WTC11 (cell line): ENCODE measurements around the gene MIOX. TPM values are rescaled to one million over a fixed set of nuclear protein-coding genes. Genes with fewer than 3 reads are reported as not detected.

Source experiments
- ATAC-seq: fragments of 200-7000 bp; cut with Tn5 transposase; 2 replicates; pipeline ENCODE4 v1.10.0; 2021; ENCODE audit warnings: mild to moderate bottlenecking, moderate library complexity
- CTCF ChIA-PET: fragments of 300-600 bp; sonication (Branson Sonifier 250); formaldehyde crosslinking; loops from one replicate; lab custom pipeline; 2021; ENCODE audit warnings: antibody characterized with exemption; lab: Charles Lee
- POLR2A ChIA-PET: fragments of 350-600 bp; sonication (Branson Sonifier 250); formaldehyde crosslinking; loops from one replicate; lab custom pipeline; 2021; ENCODE audit warnings: antibody characterized with exemption; lab: Charles Lee
- DNase-seq: peaks from one replicate; pipeline ENCODE4 v3.0.0; 2021; ENCODE audit warnings: low spot score
- H3K27ac Mint-ChIP-seq: 2 replicates; pipeline ENCODE4 v1.8.0; 2021; ENCODE audit warnings: mixed read lengths
- H3K27me3 Mint-ChIP-seq: 2 replicates; pipeline ENCODE4 v1.8.0; 2021; ENCODE audit warnings: low read depth, mild to moderate bottlenecking, moderate library complexity, mixed read lengths
- H3K36me3 Mint-ChIP-seq: 2 replicates; pipeline ENCODE4 v1.8.0; 2021; ENCODE audit warnings: mixed read lengths
- H3K4me1 Mint-ChIP-seq: 2 replicates; pipeline ENCODE4 v1.8.0; 2022; ENCODE audit warnings: mixed read lengths
- H3K4me3 Mint-ChIP-seq: 2 replicates; pipeline ENCODE4 v1.8.0; 2021; ENCODE audit warnings: mild to moderate bottlenecking, moderate library complexity, mixed read lengths
- H3K9me3 Mint-ChIP-seq: 2 replicates; pipeline ENCODE4 v1.8.0; 2021; ENCODE audit warnings: mixed read lengths
- AR ChIP-seq: fragments of 250-450 bp; sonication (Bioruptor Pico); IDR thresholded peaks from 2 replicates; pipeline ENCODE4 v1.9.0; 2021; ENCODE audit warnings: mild to moderate bottlenecking
- ATF6 ChIP-seq: sonication (generic); formaldehyde crosslinking; IDR thresholded peaks from 2 replicates; pipeline ENCODE4 v1.8.1; 2023; ENCODE audit warnings: mild to moderate bottlenecking, missing genetic modification reagents
- FOXK1 ChIP-seq: sonication (generic); formaldehyde crosslinking; IDR thresholded peaks from 2 replicates; pipeline ENCODE4 v1.8.0; 2022; ENCODE audit warnings: mild to moderate bottlenecking, moderate library complexity, missing genetic modification reagents
- GRHL2 ChIP-seq: fragments of 250-450 bp; sonication (Bioruptor Pico); IDR thresholded peaks from 2 replicates; pipeline ENCODE4 v1.8.0; 2022; ENCODE audit warnings: mild to moderate bottlenecking, moderate library complexity; ENCODE audit not compliant: insufficient replicate concordance, severe bottlenecking
- GTF2I ChIP-seq: fragments of 250-450 bp; sonication (Bioruptor Pico); conservative IDR thresholded peaks from 2 replicates; pipeline ENCODE4 v1.4.0; 2021; ENCODE audit warnings: mild to moderate bottlenecking
- HMGXB4 ChIP-seq: sonication (generic); formaldehyde crosslinking; IDR thresholded peaks from 2 replicates; pipeline ENCODE4 v1.8.1; 2023; ENCODE audit warnings: mild to moderate bottlenecking, moderate library complexity, missing genetic modification reagents
- JAZF1 ChIP-seq: fragments of 250-450 bp; sonication (Bioruptor Pico); IDR thresholded peaks from 2 replicates; pipeline ENCODE4 v1.9.0; 2021; ENCODE audit warnings: moderate library complexity, mild to moderate bottlenecking, inconsistent platforms
- MLX ChIP-seq: sonication (generic); formaldehyde crosslinking; IDR thresholded peaks from 2 replicates; pipeline ENCODE4 v1.8.1; 2023; ENCODE audit warnings: mild to moderate bottlenecking, missing genetic modification reagents, moderate library complexity
- NR3C1 ChIP-seq: sonication (generic); formaldehyde crosslinking; conservative IDR thresholded peaks from 2 replicates; pipeline ENCODE4 v1.8.1; 2023; ENCODE audit warnings: low read depth, mild to moderate bottlenecking, missing genetic modification reagents
- PREB ChIP-seq: sonication (generic); formaldehyde crosslinking; IDR thresholded peaks from 2 replicates; pipeline ENCODE4 v1.8.1; 2022; ENCODE audit warnings: mild to moderate bottlenecking, missing genetic modification reagents, moderate library complexity, borderline replicate concordance
- SMAD3 ChIP-seq: sonication (generic); formaldehyde crosslinking; IDR thresholded peaks from 2 replicates; pipeline ENCODE4 v1.8.0; 2022; ENCODE audit warnings: missing genetic modification reagents, mild to moderate bottlenecking, borderline replicate concordance
- ZNF138 ChIP-seq: sonication (generic); formaldehyde crosslinking; conservative IDR thresholded peaks from 2 replicates; pipeline ENCODE4 v1.8.1; 2022; ENCODE audit warnings: mild to moderate bottlenecking, moderate library complexity, missing genetic modification reagents
- ZNF263 ChIP-seq: sonication (generic); formaldehyde crosslinking; IDR thresholded peaks from 2 replicates; pipeline ENCODE4 v1.8.1; 2022; ENCODE audit warnings: low read depth, mild to moderate bottlenecking, moderate library complexity, missing genetic modification reagents
- ZNF396 ChIP-seq: fragments of 250-450 bp; sonication (Bioruptor Pico); IDR thresholded peaks from 2 replicates; pipeline ENCODE4 v1.8.0; 2021; ENCODE audit warnings: mild to moderate bottlenecking, moderate library complexity, borderline replicate concordance
- ZNF532 ChIP-seq: fragments of 250-450 bp; sonication (Bioruptor Pico); IDR thresholded peaks from 2 replicates; pipeline ENCODE4 v1.9.0; 2021; ENCODE audit warnings: mild to moderate bottlenecking, borderline replicate concordance
- total RNA-seq: library from RNA; stranded (reverse); gene quantifications from 3 replicates; pipeline ENCODE4 v1.2.3, GENCODE V29; 2021

Gene MIOX
- total RNA-seq, 1 experiment from 2014 or later, result 0.33 TPM

GRCh38 chr22:50471197-50471847, 15.3 kb upstream of the MIOX start (continued):
- TF ChIP-seq HMGXB4 (CRISPR knock-in tag) (no peak), ZNF396 (no peak)
- TF ChIP-seq, all 79 proteins: peak for 0

GRCh38 chr22:50471962-50472361, 14.7 kb upstream of the MIOX start:
- Mint-ChIP-seq H3K9me3 (no peaks in the 10 kb centered on the region), H3K27ac (peak overlapping the region; percentile 41; the same call in 1 of the 2 replicates), H3K27me3 (peaks cover 8% of the 10 kb centered on the region), H3K4me3 (no peak overlapping the region)
- CTCF ChIA-PET, result interaction anchor here (1.2 to 1.5 kb wide), 2 partner anchors 9 to 26 kb away, joined by 3 to 5 read pairs; partner anchors contain the start of gene ADM2
- DNase-seq, result no peak
- TF ChIP-seq NR3C1 (CRISPR knock-in tag), result no peak
- no peak for TF ChIP-seq ATF6 (CRISPR knock-in tag)
- no peak for TF ChIP-seq JAZF1 (CRISPR knock-in tag)
- no peak for TF ChIP-seq ZNF138 (CRISPR knock-in tag)
- TF ChIP-seq AR, result no peak
- TF ChIP-seq, all 79 proteins: peak for 0
- POLR2A ChIA-PET, result no interaction called here
- peaks cover under 1% of the 10 kb centered on the region for H3K36me3 Mint-ChIP-seq
- H3K4me1 Mint-ChIP-seq, result peaks cover 34% of the 10 kb centered on the region
- no peak for ATAC-seq

- ATAC-seq, result peak; percentile 11; the same call in 1 of the 2 replicates
- TF ChIP-seq MLX (CRISPR knock-in tag) (no peak), HMGXB4 (CRISPR knock-in tag) (no peak), SMAD3 (no peak), ZNF263 (CRISPR knock-in tag) (no peak), PREB (CRISPR knock-in tag) (no peak), FOXK1 (CRISPR knock-in tag) (no peak), GTF2I (CRISPR knock-in tag) (no peak), GRHL2 (CRISPR knock-in tag) (no peak), ZNF532 (no peak)
Measured at GRCh38 chr22:50473088-50473487, 13.6 kb upstream of the MIOX start.

More at GRCh38 chr22:50473088-50473487, 13.6 kb upstream of the MIOX start:
- Mint-ChIP-seq H3K9me3 (no peaks in the 10 kb centered on the region), H3K27ac (peak overlapping the region; percentile 77), H3K4me3 (peak overlapping the region; percentile 87), H3K27me3 (peaks cover 12% of the 10 kb centered on the region), H3K4me1 (peaks cover 38% of the 10 kb centered on the region), H3K36me3 (no peaks in the 10 kb centered on the region)
- ChIA-PET CTCF (interaction anchor here (0.6 to 1.8 kb wide), 10 partner anchors 8 to 142 kb away, joined by 3 to 5 read pairs (median 4); partner anchors contain the start of genes ADM2 and SCO2), POLR2A (no interaction called here)
- no peak for DNase-seq
